ENCODE measurements around the gene LRRTM3.

DNA sequence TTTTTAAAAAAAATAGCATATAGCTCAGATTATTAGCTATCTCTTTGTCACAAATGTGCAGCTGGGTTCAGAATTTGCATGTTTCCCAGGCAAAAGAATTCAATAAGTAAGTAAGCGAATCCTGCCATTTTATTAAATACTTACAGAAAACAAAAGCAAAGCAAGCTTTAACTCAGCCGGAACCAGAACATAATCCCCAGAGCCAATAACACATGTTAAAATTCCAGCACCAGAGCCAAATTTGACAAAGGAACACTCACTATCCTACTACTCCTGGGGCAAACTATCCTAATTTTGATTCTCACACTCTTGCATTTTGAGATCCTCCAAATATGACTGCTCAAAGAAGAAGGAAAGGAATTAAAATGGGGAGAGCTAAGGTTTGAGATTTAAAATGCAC is 32.6 kb downstream of the LRRTM3 start:
- TF ChIP-seq, protein P1, sequence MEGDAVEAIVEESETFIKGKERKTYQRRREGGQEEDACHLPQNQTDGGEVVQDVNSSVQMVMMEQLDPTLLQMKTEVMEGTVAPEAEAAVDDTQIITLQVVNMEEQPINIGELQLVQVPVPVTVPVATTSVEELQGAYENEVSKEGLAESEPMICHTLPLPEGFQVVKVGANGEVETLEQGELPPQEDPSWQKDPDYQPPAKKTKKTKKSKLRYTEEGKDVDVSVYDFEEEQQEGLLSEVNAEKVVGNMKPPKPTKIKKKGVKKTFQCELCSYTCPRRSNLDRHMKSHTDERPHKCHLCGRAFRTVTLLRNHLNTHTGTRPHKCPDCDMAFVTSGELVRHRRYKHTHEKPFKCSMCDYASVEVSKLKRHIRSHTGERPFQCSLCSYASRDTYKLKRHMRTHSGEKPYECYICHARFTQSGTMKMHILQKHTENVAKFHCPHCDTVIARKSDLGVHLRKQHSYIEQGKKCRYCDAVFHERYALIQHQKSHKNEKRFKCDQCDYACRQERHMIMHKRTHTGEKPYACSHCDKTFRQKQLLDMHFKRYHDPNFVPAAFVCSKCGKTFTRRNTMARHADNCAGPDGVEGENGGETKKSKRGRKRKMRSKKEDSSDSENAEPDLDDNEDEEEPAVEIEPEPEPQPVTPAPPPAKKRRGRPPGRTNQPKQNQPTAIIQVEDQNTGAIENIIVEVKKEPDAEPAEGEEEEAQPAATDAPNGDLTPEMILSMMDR (IDR thresholded peaks at IDR 0.05 in 8 of 11, conservative IDR thresholded peaks at IDR 0.05 in 3 of 11) = no peak
- TF ChIP-seq POLR2AphosphoS5 (IDR thresholded peaks at IDR 0.05) = no peak
- TF ChIP-seq POLR2A (IDR thresholded peaks at IDR 0.05) = no peak

All from spleen (tissue), 7 donors.